Measurements from ENCODE around the gene RYR3.

GRCh38 chr15:33735637-33736247 lies 425.0 kb downstream of the RYR3 start:
- no peak for TF ChIP-seq CTCF (IDR thresholded peaks at IDR 0.05)
- no peak for TF ChIP-seq POLR2A (IDR thresholded peaks at IDR 0.05)

Measured in lower leg skin (tissue), 3 donors.